Endothelial cell of umbilical vein (primary cell): Measurements from ENCODE around the gene TMEM255A.

Experiments
- POLR2AphosphoS5 ChIP-seq: IDR thresholded peaks from 2 replicates; pipeline ENCODE4 v1.6.1; 2012; ENCODE audit warnings: low read depth, mild to moderate bottlenecking, control low read depth, low read length, moderate library complexity; ENCODE audit not compliant: insufficient read depth
- TF ChIP-seq, protein P1 (sequence below), 2 donors: IDR thresholded peaks; 1 replicate in 1 of 2; 2 replicates in 1 of 2; pipeline ENCODE4 v1.5.1; 2011; ENCODE audit warnings: low read length in 2 of 2, mild to moderate bottlenecking in 2 of 2, moderate library complexity in 2 of 2, control low read depth in 1 of 2, inconsistent platforms in 1 of 2, low read depth in 1 of 2; ENCODE audit not compliant: insufficient read depth in 1 of 2; ENCODE audit errors: extremely low read depth in 1 of 2

DNA sequence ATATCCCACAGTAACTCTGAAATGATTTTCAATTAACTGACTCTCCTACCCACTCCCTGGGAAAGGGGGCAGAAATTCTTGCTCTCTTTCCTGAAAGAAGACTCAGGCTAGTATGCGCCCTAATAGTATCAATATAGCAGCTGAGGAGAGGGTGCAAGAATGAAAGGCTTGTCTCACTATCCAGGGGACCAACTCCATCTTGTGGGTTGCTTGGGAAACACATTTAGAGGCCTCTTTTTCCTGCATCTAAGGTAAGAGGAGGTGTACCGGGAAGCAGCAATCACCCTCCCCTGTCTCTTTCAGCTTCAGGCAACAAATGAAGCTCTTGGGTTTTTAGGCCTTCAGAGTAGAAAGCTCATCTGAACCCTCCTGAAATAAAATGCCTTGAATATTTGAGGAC is 11.3 kb downstream of the TMEM255A start:
- TF ChIP-seq POLR2AphosphoS5 = no peak
- TF ChIP-seq, protein P1, sequence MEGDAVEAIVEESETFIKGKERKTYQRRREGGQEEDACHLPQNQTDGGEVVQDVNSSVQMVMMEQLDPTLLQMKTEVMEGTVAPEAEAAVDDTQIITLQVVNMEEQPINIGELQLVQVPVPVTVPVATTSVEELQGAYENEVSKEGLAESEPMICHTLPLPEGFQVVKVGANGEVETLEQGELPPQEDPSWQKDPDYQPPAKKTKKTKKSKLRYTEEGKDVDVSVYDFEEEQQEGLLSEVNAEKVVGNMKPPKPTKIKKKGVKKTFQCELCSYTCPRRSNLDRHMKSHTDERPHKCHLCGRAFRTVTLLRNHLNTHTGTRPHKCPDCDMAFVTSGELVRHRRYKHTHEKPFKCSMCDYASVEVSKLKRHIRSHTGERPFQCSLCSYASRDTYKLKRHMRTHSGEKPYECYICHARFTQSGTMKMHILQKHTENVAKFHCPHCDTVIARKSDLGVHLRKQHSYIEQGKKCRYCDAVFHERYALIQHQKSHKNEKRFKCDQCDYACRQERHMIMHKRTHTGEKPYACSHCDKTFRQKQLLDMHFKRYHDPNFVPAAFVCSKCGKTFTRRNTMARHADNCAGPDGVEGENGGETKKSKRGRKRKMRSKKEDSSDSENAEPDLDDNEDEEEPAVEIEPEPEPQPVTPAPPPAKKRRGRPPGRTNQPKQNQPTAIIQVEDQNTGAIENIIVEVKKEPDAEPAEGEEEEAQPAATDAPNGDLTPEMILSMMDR (IDR thresholded peaks at IDR 0.05; ENCODE audit: extremely low read depth in 1 of 2, insufficient read depth in 1 of 2, low read depth in 1 of 2, low read length in 2 of 2) = no peak
